ENCODE results near the gene TUBGCP4.

The TUBGCP4 gene

GRCh38 chr15:43370975-43371974 lies at the start of gene TUBGCP4, which contains the start of gene ZSCAN29:
TSS of gene TUBGCP4 (plus strand) at chr15:43371101. CDS start at chr15:43371355, 254 bp downstream.
TSS of gene ZSCAN29 (minus strand) at chr15:43371043. CDS start at chr15:43369913, 1,130 bp downstream.
- TF ChIP-seq CTCF (IDR thresholded peaks at IDR 0.05; ENCODE audit: extremely low read depth, missing control alignments), result peak; percentile 45
- peak; percentile 97 for DNase-seq (ENCODE audit: low spot score)

GRCh38 chr15:43325039-43325684 lies 45.7 kb upstream of the TUBGCP4 start:
- TF ChIP-seq CTCF (IDR thresholded peaks at IDR 0.05; ENCODE audit: extremely low read depth, missing control alignments), result no peak
- no peak for DNase-seq (ENCODE audit: low spot score)

GRCh38 chr15:43329217-43329959 lies 41.5 kb upstream of the TUBGCP4 start:
- no peak for DNase-seq (ENCODE audit: low spot score)
- no peak for TF ChIP-seq CTCF (IDR thresholded peaks at IDR 0.05; ENCODE audit: extremely low read depth, missing control alignments)

GRCh38 chr15:43329960-43330779 lies 40.7 kb upstream of the TUBGCP4 start, which contains the start of gene LCMT2:
TSS of gene LCMT2 (minus strand) at chr15:43330573. CDS start at chr15:43330489, 84 bp downstream.
- peak; percentile 92 for DNase-seq (ENCODE audit: low spot score)
- no peak for TF ChIP-seq CTCF (IDR thresholded peaks at IDR 0.05; ENCODE audit: extremely low read depth, missing control alignments)

GRCh38 chr15:43330780-43331087 lies 40.2 kb upstream of the TUBGCP4 start:
- DNase-seq (ENCODE audit: low spot score), result no peak
- no peak for TF ChIP-seq CTCF (IDR thresholded peaks at IDR 0.05; ENCODE audit: extremely low read depth, missing control alignments)

- no peak for TF ChIP-seq CTCF (IDR thresholded peaks at IDR 0.05; ENCODE audit: extremely low read depth, missing control alignments)
- no peak for DNase-seq (ENCODE audit: low spot score)
Observed at GRCh38 chr15:43346305-43346704, 24.6 kb upstream of the TUBGCP4 start.

Data from GM20000 (cell line).